HG02571 (cell line): ENCODE data around the gene PLPP6.
"Not testable (repeated sequence)": the region's sequence is repeated elsewhere in the genome, so short reads cannot be mapped to it uniquely, and the experiment has no call there.

Experiments
- ATAC-seq: cut with Tn5 transposase; IDR thresholded peaks from one replicate; pipeline ENCODE4 v1.9.1; 2021; ENCODE audit warnings: mild to moderate bottlenecking, moderate library complexity; ENCODE audit not compliant: unreplicated experiment

Gene PLPP6

GRCh38 chr9:4662108-4662988 lies at the start of gene PLPP6:
PLPP6 (plus strand) TSS chr9:4662294; CDS start chr9:4662376, 82 bp downstream.
- peak; percentile 86 for ATAC-seq

DNA sequence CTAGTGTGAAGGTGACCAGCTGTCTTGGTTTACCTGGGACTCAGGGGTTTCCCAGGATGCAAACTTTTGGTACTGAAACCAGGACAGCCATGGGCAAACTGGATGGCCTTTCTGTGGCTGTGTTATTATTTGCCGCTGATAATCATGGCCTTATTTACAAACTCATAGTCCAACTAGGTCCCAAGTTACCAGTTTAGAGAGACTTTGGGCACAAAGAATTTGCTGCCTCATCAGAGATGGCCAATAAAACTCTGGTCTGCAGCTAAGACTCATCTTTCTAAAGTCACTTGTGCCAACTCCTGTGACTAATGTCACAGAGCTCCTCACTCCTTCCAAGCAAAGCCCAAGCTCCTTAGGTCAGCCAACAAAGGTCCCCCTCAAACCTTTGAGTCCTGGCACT lies 47.5 kb upstream of the PLPP6 start:
- ATAC-seq, result no peak

GRCh38 chr9:4615251-4615650 lies 46.8 kb upstream of the PLPP6 start:
- no peak for ATAC-seq

DNA sequence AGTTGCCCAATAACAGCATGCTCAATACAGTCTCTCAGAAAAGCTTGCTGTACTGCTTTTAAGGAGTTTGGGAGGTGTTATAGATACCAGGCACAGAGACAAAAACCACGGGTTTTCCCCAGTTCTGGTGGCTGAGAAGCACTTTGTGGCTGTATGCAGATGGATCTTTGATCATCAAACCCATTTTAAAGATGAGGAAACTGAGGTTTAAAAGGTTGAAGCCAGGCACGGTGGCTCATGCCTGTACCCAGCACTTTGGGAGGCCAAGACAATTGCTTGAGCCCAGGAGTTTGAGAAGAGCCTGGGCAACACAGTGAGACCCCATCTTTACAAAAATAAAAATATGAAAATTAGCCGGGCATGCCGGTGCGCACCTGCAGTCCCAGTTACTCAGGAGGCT lies 46.3 kb upstream of the PLPP6 start:
- no peak for ATAC-seq

- no peak for ATAC-seq
These were observed 44.3 kb upstream of the PLPP6 start for GRCh38 chr9:4617752-4618151.

DNA sequence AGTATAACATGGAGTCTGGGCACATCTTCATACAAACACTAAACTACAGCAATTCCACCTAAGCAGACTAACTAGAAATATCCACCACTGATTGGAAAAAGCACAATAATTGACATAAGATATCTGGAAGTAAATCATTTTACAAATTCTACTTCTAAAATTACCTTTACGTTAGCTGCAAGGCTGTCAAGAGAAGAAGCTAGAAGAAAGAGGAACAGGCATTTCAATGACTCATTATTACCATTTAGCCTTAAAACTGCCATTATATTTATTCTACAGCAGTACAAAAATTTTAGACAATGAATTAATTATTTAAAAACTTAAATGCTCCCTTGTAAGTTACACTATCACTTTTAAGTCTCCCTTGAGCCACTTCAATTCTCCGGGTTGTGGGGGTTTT lies 43.4 kb upstream of the PLPP6 start:
- ATAC-seq, result no peak

GRCh38 chr9:4620057-4620765 lies 41.9 kb upstream of the PLPP6 start:
- ATAC-seq, result no peak

- ATAC-seq, result no peak
These were observed 41.1 kb upstream of the PLPP6 start for GRCh38 chr9:4620881-4621555.

DNA sequence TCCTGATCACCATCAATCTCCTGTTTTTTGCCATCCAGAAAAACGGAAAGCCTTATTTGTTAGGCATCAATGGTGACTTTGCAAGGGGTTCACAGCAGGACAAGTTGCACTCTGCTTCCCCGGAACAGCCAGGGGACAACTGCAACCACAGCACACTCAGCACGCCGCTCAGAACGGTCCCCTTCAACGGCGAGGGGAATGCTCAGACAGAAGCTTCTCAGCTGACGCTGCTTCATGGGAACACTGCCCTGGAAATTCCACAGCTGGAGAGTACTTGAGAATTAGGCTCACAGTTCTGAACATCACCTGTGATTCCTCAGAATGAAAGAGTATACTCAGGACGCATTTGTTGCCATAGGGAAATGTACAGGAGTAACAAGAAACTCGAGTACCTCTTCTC lies 40.1 kb upstream of the PLPP6 start:
- ATAC-seq, result no peak

DNA sequence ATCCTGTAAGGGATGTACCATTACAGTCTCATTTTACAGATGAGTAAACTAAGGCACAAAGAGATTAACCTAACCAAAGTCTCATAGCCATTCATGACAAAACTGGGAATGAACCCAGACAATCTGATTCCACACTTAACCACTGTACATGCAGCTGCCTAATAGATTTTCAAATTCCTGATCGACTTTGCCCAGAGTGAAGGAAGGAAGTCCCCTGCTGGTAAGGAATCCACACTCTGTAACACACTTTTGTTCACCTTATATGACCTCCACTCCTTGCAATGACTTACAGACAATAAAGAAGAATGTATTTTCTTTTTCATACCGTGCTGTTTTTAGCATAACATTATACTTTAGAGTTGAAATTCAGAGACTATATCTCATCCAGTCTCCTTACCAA lies 31.3 kb upstream of the PLPP6 start:
- ATAC-seq, result no peak

- no peak for ATAC-seq
These were observed 23.1 kb upstream of the PLPP6 start for GRCh38 chr9:4638968-4639367.

- no peak for ATAC-seq
These were observed 22.7 kb upstream of the PLPP6 start for GRCh38 chr9:4639420-4639819.

GRCh38 chr9:4640027-4640426 lies 22.1 kb upstream of the PLPP6 start:
- ATAC-seq, result no peak

- no peak for ATAC-seq
These were observed 19.7 kb upstream of the PLPP6 start for GRCh38 chr9:4642351-4642750.

DNA sequence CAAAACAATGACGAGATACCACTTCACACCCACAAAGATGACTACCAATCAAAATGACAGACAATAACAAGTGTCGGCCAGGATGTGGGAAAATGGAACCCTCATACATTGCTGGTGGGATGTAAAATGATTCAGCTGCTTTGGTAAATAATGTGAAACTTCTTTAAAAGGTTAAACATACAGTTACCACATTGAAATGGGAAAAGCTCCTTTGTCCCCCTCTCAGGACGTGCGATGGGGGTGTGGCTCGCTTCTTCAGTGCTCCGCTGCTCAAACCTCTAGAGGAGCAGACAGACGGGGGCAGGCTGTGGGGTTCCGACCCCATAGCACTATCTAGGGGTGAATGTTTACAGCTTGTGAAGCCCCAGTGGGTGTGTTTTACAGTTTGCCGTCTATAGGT lies 8.0 kb upstream of the PLPP6 start:
- no peak for ATAC-seq

- ATAC-seq, result no peak
These were observed 7.6 kb upstream of the PLPP6 start for GRCh38 chr9:4654538-4654937.

GRCh38 chr9:4656196-4656595 lies 5.9 kb upstream of the PLPP6 start:
- ATAC-seq, result not testable (repeated sequence)

- no peak for ATAC-seq
These were observed 5.5 kb upstream of the PLPP6 start for GRCh38 chr9:4656621-4657020.

DNA sequence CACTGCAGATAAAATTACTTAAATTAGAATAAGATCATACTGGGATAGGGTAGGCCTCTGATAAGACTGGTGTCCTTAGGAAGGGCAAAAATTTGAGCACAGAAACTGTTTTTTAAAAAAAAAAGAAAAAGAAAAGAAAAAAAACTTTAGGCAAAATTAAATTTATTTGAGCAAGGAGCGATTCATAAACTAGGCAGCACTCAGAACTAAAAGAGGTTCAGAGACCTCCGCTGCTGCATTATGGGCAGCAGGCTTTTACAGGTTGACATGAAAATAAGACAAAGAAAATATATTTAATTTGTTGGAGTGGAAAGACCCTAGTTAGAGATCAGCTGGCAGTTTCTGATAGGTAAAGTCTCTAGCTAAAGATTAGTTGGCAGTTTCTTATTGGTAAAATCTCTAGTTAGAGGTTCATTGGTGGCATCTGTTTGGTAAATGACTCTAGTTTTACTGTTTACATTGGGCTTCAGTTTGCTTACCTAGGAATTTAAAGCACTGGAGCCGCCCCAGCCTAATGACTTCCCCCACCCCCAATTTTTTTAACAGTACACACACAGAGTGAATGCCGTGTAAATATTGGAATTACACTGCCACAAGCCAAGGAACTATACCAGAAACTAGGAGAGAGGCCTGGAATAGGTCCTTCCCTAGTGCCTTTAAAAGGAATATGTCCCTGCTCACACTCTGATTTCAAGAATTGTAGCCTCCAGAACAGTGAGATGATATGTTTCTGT lies 4.5 kb upstream of the PLPP6 start:
- ATAC-seq, result no peak

- ATAC-seq, result not testable (repeated sequence)
These were observed 1.4 kb upstream of the PLPP6 start for GRCh38 chr9:4660665-4661064.

DNA sequence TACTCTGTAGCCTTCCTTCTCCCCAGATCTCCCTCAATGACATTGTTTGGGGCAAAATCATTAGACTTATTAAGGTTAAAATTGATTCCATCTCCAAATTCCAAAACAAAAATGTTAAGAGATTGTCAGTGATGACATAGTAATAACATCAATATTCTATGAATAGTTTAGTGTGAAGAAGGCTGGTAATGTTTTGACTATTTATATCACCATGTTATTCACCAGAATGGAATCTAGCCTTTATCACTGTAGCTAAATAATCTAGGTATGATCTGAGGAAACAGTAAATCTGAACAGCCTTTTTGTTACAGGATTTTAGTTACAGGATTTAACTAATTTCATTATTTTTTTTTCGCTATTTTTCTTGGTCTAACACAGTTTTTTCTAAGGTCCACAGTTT lies 929 bp upstream of the PLPP6 start:
- no peak for ATAC-seq
